Tibial artery (tissue), 4 donors: ENCODE data around the gene ELOA.
"Not testable (repeated sequence)": the region's sequence is repeated elsewhere in the genome, so short reads cannot be mapped to it uniquely, and the experiment has no call there.

Source experiments
- DNase-seq, 2 donors: peaks; one replicate each; pipeline ENCODE4 v3.0.0-alpha.2; 2019
- H3K27ac ChIP-seq, 2 donors: fragments of 200-600 bp; sonication (generic) in 1 of 2; 1 replicate in 1 of 2; 2 replicates in 1 of 2; pipeline ENCODE4 v1.5.1; 2018 to 2019; ENCODE audit warnings: mild to moderate bottlenecking in 1 of 2
- H3K27me3 ChIP-seq, 2 donors: fragments of 200-600 bp; sonication (generic) in 1 of 2; one replicate each; pipeline versions ENCODE4 v1.5.1 to v1.6.0; 2016 to 2019
- H3K36me3 ChIP-seq, 3 donors: fragments of 200-600 bp; sonication (generic) in 2 of 3; one replicate each; pipeline ENCODE4 v1.5.1; 2016 to 2019; ENCODE audit warnings: mild to moderate bottlenecking in 2 of 3
- H3K4me1 ChIP-seq, 4 donors: fragments of 200-600 bp; sonication (generic) in 2 of 4; 1 replicate in 3 of 4; 2 replicates in 1 of 4; pipeline ENCODE4 v1.5.1; 2016 to 2019
- H3K4me3 ChIP-seq, 2 donors: fragments of 200-600 bp; sonication (generic) in 1 of 2; 1 replicate in 1 of 2; 2 replicates in 1 of 2; pipeline ENCODE4 v1.5.1; 2018 to 2019; ENCODE audit warnings: mild to moderate bottlenecking in 2 of 2
- H3K9me3 ChIP-seq, 3 donors: fragments of 200-600 bp; sonication (generic) in 1 of 3; one replicate each; pipeline ENCODE4 v1.5.1; 2016 to 2019
- intact Hi-C: fragments of 100-400 bp; cut with DNase I; formaldehyde crosslinking; loops from one replicate; pipeline ENCODE4 v1.15.0; 2023; ENCODE audit warnings: low total_unique reads
- TF ChIP-seq, protein P1 (sequence below), 2 experiments: fragments of 200-600 bp in 1 of 2; fragments of 450-650 bp in 1 of 2; IDR thresholded peaks; one replicate each; pipeline ENCODE4 v1.5.1; 2017 to 2019; ENCODE audit warnings: antibody characterized with exemption in 2 of 2, mild to moderate bottlenecking in 1 of 2, moderate library complexity in 1 of 2

Gene ELOA

DNA sequence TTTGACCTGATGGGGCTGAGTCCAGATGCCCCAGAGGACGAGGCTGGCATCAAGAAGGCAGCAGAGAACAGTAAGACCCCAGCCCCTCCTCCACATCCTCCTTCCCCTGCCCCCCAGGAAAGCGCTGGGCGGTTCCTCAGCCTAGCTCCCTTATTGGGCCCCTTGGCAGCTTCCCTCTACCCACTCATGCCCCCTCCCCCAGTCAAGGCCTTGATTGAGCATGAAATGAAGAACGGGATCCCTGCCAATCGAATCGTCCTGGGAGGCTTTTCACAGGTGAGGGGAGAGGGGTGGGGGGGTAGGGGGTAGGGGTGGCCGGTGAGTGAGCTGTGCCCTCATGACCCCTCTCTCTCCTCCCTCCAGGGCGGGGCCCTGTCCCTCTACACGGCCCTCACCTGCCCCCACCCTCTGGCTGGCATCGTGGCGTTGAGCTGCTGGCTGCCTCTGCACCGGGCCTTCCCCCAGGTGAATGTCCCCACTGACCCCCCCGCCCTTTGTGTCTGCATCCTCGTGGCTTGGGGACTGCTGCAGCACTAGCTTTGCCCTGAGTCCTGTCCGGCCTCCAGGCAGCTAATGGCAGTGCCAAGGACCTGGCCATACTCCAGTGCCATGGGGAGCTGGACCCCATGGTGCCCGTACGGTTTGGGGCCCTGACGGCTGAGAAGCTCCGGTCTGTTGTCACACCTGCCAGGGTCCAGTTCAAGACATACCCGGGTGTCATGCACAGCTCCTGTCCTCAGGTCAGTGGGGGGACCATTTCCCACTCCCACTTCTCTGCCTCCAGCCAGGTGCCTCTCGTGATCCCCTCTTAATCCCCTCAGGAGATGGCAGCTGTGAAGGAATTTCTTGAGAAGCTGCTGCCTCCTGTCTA, 50.8 kb downstream of the ELOA start:
- Histone ChIP-seq H3K36me3 (peaks cover 0 to 59% (median 29%) of the 10 kb centered on the region in 3 donors), H3K27me3 (no peaks in the 10 kb centered on the region), H3K27ac (no peak overlapping the region), H3K4me3 (no peak overlapping the region), H3K9me3 (no peaks in the 10 kb centered on the region), H3K4me1 (peaks cover 0 to 41% (median 31%) of the 10 kb centered on the region in 4 donors)
- TF ChIP-seq, protein P1, sequence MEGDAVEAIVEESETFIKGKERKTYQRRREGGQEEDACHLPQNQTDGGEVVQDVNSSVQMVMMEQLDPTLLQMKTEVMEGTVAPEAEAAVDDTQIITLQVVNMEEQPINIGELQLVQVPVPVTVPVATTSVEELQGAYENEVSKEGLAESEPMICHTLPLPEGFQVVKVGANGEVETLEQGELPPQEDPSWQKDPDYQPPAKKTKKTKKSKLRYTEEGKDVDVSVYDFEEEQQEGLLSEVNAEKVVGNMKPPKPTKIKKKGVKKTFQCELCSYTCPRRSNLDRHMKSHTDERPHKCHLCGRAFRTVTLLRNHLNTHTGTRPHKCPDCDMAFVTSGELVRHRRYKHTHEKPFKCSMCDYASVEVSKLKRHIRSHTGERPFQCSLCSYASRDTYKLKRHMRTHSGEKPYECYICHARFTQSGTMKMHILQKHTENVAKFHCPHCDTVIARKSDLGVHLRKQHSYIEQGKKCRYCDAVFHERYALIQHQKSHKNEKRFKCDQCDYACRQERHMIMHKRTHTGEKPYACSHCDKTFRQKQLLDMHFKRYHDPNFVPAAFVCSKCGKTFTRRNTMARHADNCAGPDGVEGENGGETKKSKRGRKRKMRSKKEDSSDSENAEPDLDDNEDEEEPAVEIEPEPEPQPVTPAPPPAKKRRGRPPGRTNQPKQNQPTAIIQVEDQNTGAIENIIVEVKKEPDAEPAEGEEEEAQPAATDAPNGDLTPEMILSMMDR (IDR thresholded peaks at IDR 0.05) = no peak
- DNase-seq = no peak
- intact Hi-C loops = no loop called here

- H3K27ac ChIP-seq, H3K9me3 ChIP-seq, H3K4me3 ChIP-seq, DNase-seq, intact Hi-C loops, H3K27me3 ChIP-seq: not testable (repeated sequence)
- Histone ChIP-seq H3K4me1 (peaks cover 0 to 48% (median 36%) of the 10 kb centered on the region in 4 donors), H3K36me3 (peaks cover 0 to 59% (median 29%) of the 10 kb centered on the region in 3 donors)
Observed at GRCh38 chr1:23794732-23795182, 51.5 kb downstream of the ELOA start.

- DNase-seq = no peak
- H3K36me3 ChIP-seq = peaks cover 0 to 59% (median 29%) of the 10 kb centered on the region in 3 donors
- TF ChIP-seq, protein P1 (IDR thresholded peaks at IDR 0.05) = no peak
- H3K4me3 ChIP-seq = no peak overlapping the region
- no peak overlapping the region for H3K27ac ChIP-seq
- H3K9me3 ChIP-seq = no peaks in the 10 kb centered on the region
- H3K4me1 ChIP-seq = peaks cover 0 to 44% (median 33%) of the 10 kb centered on the region in 4 donors
- intact Hi-C loops = no loop called here
- H3K27me3 ChIP-seq = no peaks in the 10 kb centered on the region
Observed at GRCh38 chr1:23795676-23796465, 52.6 kb downstream of the ELOA start.

DNA sequence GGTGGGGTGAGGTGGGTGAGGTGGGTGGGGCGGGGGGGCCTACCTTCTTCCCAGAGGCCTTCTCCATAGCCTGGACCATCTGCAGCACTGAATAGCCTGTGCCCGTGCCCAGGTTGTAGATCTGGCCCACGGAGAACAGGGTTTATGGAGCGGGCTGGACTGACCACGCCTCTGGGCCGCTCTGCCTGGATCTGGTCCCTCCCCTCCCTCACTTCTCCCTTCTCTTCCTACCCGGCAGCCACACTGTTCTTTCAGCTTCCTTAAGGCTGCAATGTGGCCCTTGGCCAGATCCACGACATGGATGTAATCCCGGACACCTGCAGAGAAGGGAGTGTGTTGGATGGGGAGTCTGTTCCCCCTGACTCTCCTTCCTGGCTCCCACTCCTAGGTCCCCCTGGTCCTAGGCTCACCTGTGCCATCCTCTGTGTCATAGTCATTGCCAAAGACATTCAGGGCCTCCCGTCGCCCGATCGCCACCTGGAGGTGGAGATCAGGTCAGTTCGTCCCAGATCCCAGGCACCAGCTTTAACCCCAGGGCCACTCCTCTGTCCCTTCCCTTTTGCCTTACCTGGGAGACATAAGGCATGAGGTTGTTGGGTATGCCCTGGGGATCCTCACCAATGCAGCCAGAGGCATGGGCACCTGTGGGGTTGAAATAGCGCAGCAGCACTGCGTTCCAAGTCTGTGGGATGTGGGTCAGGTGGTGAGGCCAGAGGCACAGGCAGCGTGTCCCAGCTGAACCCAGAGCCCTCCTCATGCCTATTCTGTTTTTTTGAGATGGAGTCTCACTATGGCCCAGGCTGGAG, 53.4 kb downstream of the ELOA start:
- TF ChIP-seq, protein P1 (IDR thresholded peaks at IDR 0.05) = no peak
- H3K27me3 ChIP-seq = no peaks in the 10 kb centered on the region
- peaks cover 0 to 59% (median 29%) of the 10 kb centered on the region in 3 donors for H3K36me3 ChIP-seq
- intact Hi-C loops = no loop called here
- peaks cover 0 to 48% (median 35%) of the 10 kb centered on the region in 4 donors for H3K4me1 ChIP-seq
- no peak overlapping the region for H3K27ac ChIP-seq
- H3K4me3 ChIP-seq = no peak overlapping the region
- no peak for DNase-seq
- H3K9me3 ChIP-seq = no peaks in the 10 kb centered on the region

- intact Hi-C loops = no loop called here
Observed at GRCh38 chr1:23797478-23798448, 54.5 kb downstream of the ELOA start.

More at GRCh38 chr1:23797478-23798448, 54.5 kb downstream of the ELOA start:
- Histone ChIP-seq H3K27me3 (no peaks in the 10 kb centered on the region), H3K9me3 (no peaks in the 10 kb centered on the region), H3K36me3 (peaks cover 0 to 61% (median 29%) of the 10 kb centered on the region in 3 donors), H3K27ac (no peak overlapping the region), H3K4me3 (no peak overlapping the region), H3K4me1 (peaks cover 0 to 40% (median 25%) of the 10 kb centered on the region in 4 donors)
- DNase-seq = no peak
- TF ChIP-seq, protein P1 (IDR thresholded peaks at IDR 0.05) = no peak
